Adipocyte (in vitro differentiated cells): ENCODE results near the gene AAGAB.
"Not testable (repeated sequence)": the region's sequence is repeated elsewhere in the genome, so short reads cannot be mapped to it uniquely, and the experiment has no call there.

Experiments
- DNase-seq: peaks from one replicate; pipeline ENCODE4 v3.0.0-alpha.2; 2015; ENCODE audit warnings: low read depth
- H3K27me3 ChIP-seq: replicated peaks from 2 replicates; pipeline ENCODE4 v1.7.0; 2013; ENCODE audit warnings: mild to moderate bottlenecking, low read length, moderate library complexity; ENCODE audit not compliant: control insufficient read depth, insufficient read depth
- H3K36me3 ChIP-seq: 2 replicates; pipeline ENCODE4 v1.7.0; 2013; ENCODE audit warnings: low read length, mild to moderate bottlenecking, moderate library complexity; ENCODE audit not compliant: control insufficient read depth, insufficient read depth, severe bottlenecking
- H3K4me1 ChIP-seq: 2 replicates; pipeline ENCODE4 v1.7.0; 2013; ENCODE audit warnings: mild to moderate bottlenecking, low read length, moderate library complexity; ENCODE audit not compliant: control insufficient read depth, insufficient read depth
- H3K4me3 ChIP-seq: 2 replicates; pipeline ENCODE4 v1.7.0; 2013; ENCODE audit warnings: mild to moderate bottlenecking, low read length, moderate library complexity
- H3K9ac ChIP-seq: 2 replicates; pipeline ENCODE4 v1.7.0; 2013; ENCODE audit warnings: mild to moderate bottlenecking, low read length, moderate library complexity
- H3K9me3 ChIP-seq: 2 replicates; pipeline ENCODE4 v1.7.0; 2013; ENCODE audit warnings: mild to moderate bottlenecking, low read length, moderate library complexity; ENCODE audit not compliant: control insufficient read depth

The AAGAB gene

GRCh38 chr15:67154249-67154648 is 100.2 kb downstream of the AAGAB start:
- Histone ChIP-seq H3K36me3 (no peaks in the 10 kb centered on the region), H3K27me3 (no peaks in the 10 kb centered on the region), H3K9me3 (no peaks in the 10 kb centered on the region), H3K4me1 (peaks cover 40% of the 10 kb centered on the region), H3K9ac (no peak overlapping the region), H3K4me3 (no peak overlapping the region)
- no peak for DNase-seq

DNA sequence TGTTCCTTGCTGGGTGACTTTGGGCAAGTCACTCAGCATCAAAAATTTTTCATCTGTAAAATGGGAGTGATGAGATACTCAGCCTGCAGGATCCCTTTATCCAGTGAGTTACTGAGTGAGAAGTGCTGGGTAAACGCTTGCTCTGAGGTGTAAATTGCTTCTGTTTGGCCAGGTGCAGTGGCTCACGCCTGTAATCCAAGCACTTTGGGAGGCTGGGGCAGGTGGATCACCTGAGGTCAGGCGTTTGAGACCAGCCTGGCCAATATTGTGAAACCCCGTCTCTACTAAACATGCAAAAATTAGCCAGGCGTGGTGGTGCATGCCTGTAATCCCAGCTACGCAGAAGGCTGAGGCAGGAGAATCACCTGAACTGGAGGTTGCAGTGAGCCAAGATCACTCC is 101.4 kb downstream of the AAGAB start:
- H3K4me3 ChIP-seq, H3K27me3 ChIP-seq, H3K9ac ChIP-seq, H3K9me3 ChIP-seq, H3K36me3 ChIP-seq, DNase-seq: not testable (repeated sequence)
- peaks cover 45% of the 10 kb centered on the region for H3K4me1 ChIP-seq

- H3K9me3 ChIP-seq = no peaks in the 10 kb centered on the region
- peaks cover 48% of the 10 kb centered on the region for H3K4me1 ChIP-seq
- H3K36me3 ChIP-seq = no peaks in the 10 kb centered on the region
- no peaks in the 10 kb centered on the region for H3K27me3 ChIP-seq
- DNase-seq = no peak
- H3K4me3 ChIP-seq = no peak overlapping the region
- no peak overlapping the region for H3K9ac ChIP-seq
Measured at GRCh38 chr15:67152429-67152828, 102.0 kb downstream of the AAGAB start.
